Stomach (tissue), 4 donors: ENCODE data around the gene SMYD4.

Experiments
- EP300 ChIP-seq: sonication (generic); formaldehyde crosslinking; IDR thresholded peaks from one replicate; pipeline ENCODE4 v1.6.1; 2017; ENCODE audit warnings: antibody characterized with exemption
- POLR2A ChIP-seq, 4 donors: fragments of 450-650 bp; IDR thresholded peaks; one replicate each; pipeline ENCODE4 v1.6.1; 2016; ENCODE audit warnings: antibody characterized with exemption in 4 of 4, control low read depth in 2 of 4, mild to moderate bottlenecking in 1 of 4, moderate library complexity in 1 of 4
- TF ChIP-seq, protein P1 (sequence below), 7 experiments: fragments of 450-650 bp in 4 of 7; fragments of 200-600 bp in 3 of 7; sonication (generic) in 3 of 7; IDR thresholded peaks; one replicate each; pipeline ENCODE4 v1.5.1; 2016 to 2019; ENCODE audit warnings: antibody characterized with exemption in 7 of 7, control low read depth in 2 of 7, mild to moderate bottlenecking in 1 of 7

DNA sequence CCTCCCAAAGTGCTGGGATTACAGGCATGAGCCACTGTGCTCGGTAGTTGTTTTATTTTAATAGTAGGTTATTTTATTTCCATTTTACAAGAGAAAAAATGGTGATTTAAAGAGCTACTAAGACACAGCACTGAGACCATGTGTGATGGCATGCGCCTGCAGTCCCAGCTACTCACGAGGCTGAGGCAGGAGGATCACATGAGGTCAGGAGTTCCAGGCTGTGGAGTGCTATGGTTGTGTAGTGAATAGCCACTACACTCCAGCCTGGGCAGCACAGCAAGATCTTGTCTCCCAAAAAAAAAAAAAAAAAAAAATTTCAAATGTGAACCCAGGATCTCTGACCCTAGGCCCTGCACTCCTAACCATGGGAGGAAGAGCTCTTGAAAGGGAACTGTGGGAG lies 64.1 kb downstream of the SMYD4 start:
- TF ChIP-seq, protein P1, sequence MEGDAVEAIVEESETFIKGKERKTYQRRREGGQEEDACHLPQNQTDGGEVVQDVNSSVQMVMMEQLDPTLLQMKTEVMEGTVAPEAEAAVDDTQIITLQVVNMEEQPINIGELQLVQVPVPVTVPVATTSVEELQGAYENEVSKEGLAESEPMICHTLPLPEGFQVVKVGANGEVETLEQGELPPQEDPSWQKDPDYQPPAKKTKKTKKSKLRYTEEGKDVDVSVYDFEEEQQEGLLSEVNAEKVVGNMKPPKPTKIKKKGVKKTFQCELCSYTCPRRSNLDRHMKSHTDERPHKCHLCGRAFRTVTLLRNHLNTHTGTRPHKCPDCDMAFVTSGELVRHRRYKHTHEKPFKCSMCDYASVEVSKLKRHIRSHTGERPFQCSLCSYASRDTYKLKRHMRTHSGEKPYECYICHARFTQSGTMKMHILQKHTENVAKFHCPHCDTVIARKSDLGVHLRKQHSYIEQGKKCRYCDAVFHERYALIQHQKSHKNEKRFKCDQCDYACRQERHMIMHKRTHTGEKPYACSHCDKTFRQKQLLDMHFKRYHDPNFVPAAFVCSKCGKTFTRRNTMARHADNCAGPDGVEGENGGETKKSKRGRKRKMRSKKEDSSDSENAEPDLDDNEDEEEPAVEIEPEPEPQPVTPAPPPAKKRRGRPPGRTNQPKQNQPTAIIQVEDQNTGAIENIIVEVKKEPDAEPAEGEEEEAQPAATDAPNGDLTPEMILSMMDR (IDR thresholded peaks at IDR 0.05), result no peak
- no peak for TF ChIP-seq POLR2A (IDR thresholded peaks at IDR 0.05)
- no peak for TF ChIP-seq EP300
